Activated naive CD4-positive, alpha-beta T cell treated with anti-CD3 and anti-CD28 coated beads for 36 hours (primary cell): Measurements from ENCODE around the gene XRCC5. TPM values are rescaled to one million over a fixed set of nuclear protein-coding genes. Genes with fewer than 3 reads are reported as not detected.
A peak's percentile ranks its signal among the peaks of the same experiment; 100 is the strongest.

Experiments used
- CTCF ChIA-PET: fragments of 350-600 bp; sonication (Branson Sonifier 250); formaldehyde crosslinking; loops from one replicate; lab custom pipeline; 2021; ENCODE audit warnings: antibody characterized with exemption; lab: Charles Lee
- DNase-seq: peaks from one replicate; pipeline ENCODE4 v3.0.0-alpha.2; 2020
- H3K27ac Mint-ChIP-seq: one replicate; pipeline ENCODE4 v1.8.0; 2021; ENCODE audit warnings: mild to moderate bottlenecking, mixed read lengths
- H3K27me3 Mint-ChIP-seq: one replicate; pipeline ENCODE4 v1.8.0; 2021; ENCODE audit warnings: low read depth, mixed read lengths
- H3K36me3 Mint-ChIP-seq: one replicate; pipeline ENCODE4 v1.8.0; 2021; ENCODE audit warnings: low read depth, mixed read lengths
- H3K4me1 Mint-ChIP-seq: one replicate; pipeline ENCODE4 v1.8.0; 2021; ENCODE audit warnings: low read depth, mixed read lengths
- H3K4me3 Mint-ChIP-seq: one replicate; pipeline ENCODE4 v1.8.0; 2021; ENCODE audit warnings: mild to moderate bottlenecking, moderate library complexity, mixed read lengths
- H3K9me3 Mint-ChIP-seq: one replicate; pipeline ENCODE4 v1.8.0; 2021; ENCODE audit warnings: mixed read lengths
- intact Hi-C: fragments of 100-400 bp; cut with micrococcal nuclease; formaldehyde crosslinking; loops from one replicate; pipeline ENCODE4 v1.15.1; 2023
- total RNA-seq, 2 experiments: library from RNA; stranded (reverse); gene quantifications; one replicate each; pipeline ENCODE4 v1.2.3, GENCODE V29; 2021

Gene XRCC5
- total RNA-seq, 2 experiments from 2014 or later: 486 to 495 TPM

DNA sequence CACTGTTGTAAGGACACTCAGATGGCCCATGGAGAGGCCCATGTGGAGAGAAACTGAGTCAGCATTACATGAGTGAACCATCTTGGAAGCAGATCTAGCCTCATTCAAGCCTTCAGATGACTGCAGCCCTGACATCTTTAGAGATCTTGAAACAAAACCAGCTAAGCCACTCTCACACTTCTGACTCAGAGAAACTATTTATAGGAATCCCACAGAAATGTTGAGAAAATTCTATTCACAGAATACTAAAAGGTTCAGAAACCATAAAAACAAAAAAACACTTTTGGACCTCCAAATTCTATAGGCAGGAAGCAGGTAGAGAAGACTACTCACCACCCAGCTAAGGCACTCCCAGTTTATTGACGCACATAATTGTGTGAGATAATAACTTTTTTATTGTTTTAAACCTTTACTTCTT is 18.8 kb upstream of the XRCC5 start:
- Mint-ChIP-seq H3K36me3 (no peaks in the 10 kb centered on the region), H3K9me3 (no peaks in the 10 kb centered on the region), H3K27ac (peak overlapping the region; percentile 62), H3K27me3 (no peaks in the 10 kb centered on the region), H3K4me3 (no peak overlapping the region), H3K4me1 (peaks cover 34% of the 10 kb centered on the region)
- intact Hi-C loops: no loop called here
- peak; percentile 30 for DNase-seq
- CTCF ChIA-PET: interaction anchor here (3.0 to 3.8 kb wide), 2 partner anchors 18 to 24 kb away, joined by 12 to 15 read pairs; partner anchors contain the start of gene XRCC5

DNA sequence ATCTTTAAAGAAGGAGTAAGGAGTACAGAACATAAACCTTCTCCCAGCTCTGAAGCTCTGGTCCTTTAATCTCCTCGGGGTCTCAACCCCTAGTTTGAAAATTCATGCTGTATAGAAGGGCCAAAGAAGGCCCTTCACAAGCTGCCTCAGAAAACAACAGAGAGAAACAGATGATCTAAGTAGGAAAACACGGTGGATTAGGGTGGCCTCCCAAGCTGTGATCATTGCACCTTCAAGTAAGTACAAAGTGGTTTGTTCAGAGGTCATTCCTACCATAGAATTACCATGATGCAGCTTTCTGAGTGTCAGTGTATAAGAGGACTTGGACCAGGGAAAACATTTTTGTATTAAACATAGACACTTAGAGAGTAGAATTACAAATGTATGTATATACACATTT is 16.5 kb upstream of the XRCC5 start:
- Mint-ChIP-seq H3K4me3 (no peak overlapping the region), H3K27me3 (no peaks in the 10 kb centered on the region), H3K27ac (no peak overlapping the region), H3K9me3 (no peaks in the 10 kb centered on the region), H3K4me1 (peaks cover 21% of the 10 kb centered on the region), H3K36me3 (no peaks in the 10 kb centered on the region)
- CTCF ChIA-PET: interaction anchor here (0.9 to 3.8 kb wide), 5 partner anchors 8 to 34 kb away, joined by 3 to 15 read pairs (median 4); partner anchors contain the start of gene XRCC5
- DNase-seq: no peak
- intact Hi-C loops: no loop called here

DNA sequence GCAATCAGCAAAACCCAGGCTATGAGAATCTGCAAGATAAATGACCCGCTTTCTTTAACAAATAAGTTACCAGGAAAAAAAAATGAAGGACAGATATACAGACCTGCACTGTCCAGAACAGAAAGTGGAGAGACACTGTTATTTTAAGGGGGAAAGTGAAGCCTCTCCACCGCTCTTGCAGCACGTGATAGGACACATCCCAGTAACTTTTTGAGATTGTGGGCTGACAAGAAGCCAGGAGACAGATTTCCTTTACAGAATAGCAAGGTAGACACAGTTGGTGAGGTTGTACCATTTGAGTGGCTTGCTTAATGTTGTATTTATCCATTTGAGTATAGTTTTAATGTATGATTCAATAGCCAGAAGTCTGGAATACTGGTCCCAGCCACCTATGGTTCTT is 14.4 kb upstream of the XRCC5 start:
- DNase-seq: no peak
- intact Hi-C loops: no loop called here
- Mint-ChIP-seq H3K9me3 (no peaks in the 10 kb centered on the region), H3K27ac (no peak overlapping the region), H3K36me3 (no peaks in the 10 kb centered on the region), H3K4me1 (peaks cover 16% of the 10 kb centered on the region), H3K27me3 (no peaks in the 10 kb centered on the region), H3K4me3 (no peak overlapping the region)
- CTCF ChIA-PET: interaction anchor here (1.6 to 1.7 kb wide), 2 partner anchors 15 to 20 kb away, joined by 5 read pairs; no protein-coding TSS in a partner anchor

DNA sequence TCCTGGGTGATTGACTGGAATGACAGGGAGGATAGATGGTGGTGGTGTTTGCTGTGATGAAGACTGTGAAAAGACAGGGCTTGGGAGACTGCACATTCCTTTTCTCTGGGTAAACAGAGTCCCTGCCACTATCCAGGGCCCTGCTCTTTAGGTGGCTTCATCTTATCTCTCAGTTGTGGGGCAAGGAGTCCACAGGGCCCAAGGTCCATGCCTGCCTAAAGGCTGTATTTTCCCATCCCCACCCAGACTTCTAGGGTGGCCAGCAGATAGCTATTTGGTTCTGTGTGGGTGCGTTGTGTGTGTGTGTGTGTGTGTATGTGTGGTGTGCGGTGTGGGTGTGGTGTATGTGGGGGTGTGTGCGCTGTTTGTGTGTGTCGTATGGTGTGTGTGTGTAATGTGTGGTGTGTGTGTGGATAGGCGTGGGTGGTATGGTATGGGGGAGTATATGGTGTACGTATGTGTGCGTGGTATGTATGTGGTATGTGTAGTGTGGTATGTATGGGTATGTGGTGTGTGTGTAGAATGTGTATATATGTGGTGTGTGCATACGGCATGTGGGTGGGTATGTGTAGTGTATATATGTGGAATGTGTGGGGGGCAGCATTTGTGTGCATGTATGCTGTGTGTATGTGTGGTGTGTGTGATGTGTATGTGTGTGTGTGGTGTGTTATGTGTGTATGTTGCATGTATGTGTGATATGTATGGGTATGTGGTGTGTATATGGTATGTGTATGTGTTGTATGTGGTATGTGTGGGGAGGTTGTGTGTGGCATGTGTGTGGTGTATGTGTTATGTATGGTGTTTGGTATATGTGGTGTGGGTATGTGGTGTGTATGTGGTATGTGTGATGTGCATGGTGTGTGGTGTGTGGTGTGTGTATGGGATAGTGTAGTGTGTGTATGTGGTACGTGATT is 10.5 kb upstream of the XRCC5 start:
- Mint-ChIP-seq H3K36me3 (no peaks in the 10 kb centered on the region), H3K4me1 (no peaks in the 10 kb centered on the region), H3K4me3 (no peak overlapping the region), H3K27me3 (no peaks in the 10 kb centered on the region), H3K9me3 (no peaks in the 10 kb centered on the region), H3K27ac (no peak overlapping the region)
- no peak for DNase-seq
- CTCF ChIA-PET: no interaction called here
- intact Hi-C loops: no loop called here

GRCh38 chr2:216101109-216101508 is 8.0 kb upstream of the XRCC5 start:
- Mint-ChIP-seq H3K4me3 (no peak overlapping the region), H3K36me3 (no peaks in the 10 kb centered on the region), H3K27me3 (no peaks in the 10 kb centered on the region), H3K4me1 (no peaks in the 10 kb centered on the region), H3K9me3 (no peaks in the 10 kb centered on the region), H3K27ac (no peak overlapping the region)
- intact Hi-C loops: no loop called here
- CTCF ChIA-PET: interaction anchor here (1.3 kb wide), 1 partner anchor 9 kb away, joined by 8 read pairs; no protein-coding TSS in a partner anchor
- no peak for DNase-seq

GRCh38 chr2:216103213-216103612 is 5.9 kb upstream of the XRCC5 start:
- no peak overlapping the region for H3K4me3 Mint-ChIP-seq
- intact Hi-C loops: no loop called here
- H3K36me3 Mint-ChIP-seq: no peaks in the 10 kb centered on the region
- H3K9me3 Mint-ChIP-seq: no peaks in the 10 kb centered on the region
- H3K4me1 Mint-ChIP-seq: no peaks in the 10 kb centered on the region
- CTCF ChIA-PET: no interaction called here
- no peaks in the 10 kb centered on the region for H3K27me3 Mint-ChIP-seq
- no peak for DNase-seq
- no peak overlapping the region for H3K27ac Mint-ChIP-seq

GRCh38 chr2:216104691-216105090 is 4.5 kb upstream of the XRCC5 start:
- CTCF ChIA-PET: interaction anchor here (1.2 kb wide), 1 partner anchor 9 kb away, joined by 4 read pairs; no protein-coding TSS in a partner anchor
- Mint-ChIP-seq H3K4me1 (peaks cover 3% of the 10 kb centered on the region), H3K4me3 (no peak overlapping the region), H3K27ac (no peak overlapping the region), H3K27me3 (no peaks in the 10 kb centered on the region), H3K9me3 (no peaks in the 10 kb centered on the region), H3K36me3 (peaks cover 4% of the 10 kb centered on the region)
- intact Hi-C loops: no loop called here
- no peak for DNase-seq

DNA sequence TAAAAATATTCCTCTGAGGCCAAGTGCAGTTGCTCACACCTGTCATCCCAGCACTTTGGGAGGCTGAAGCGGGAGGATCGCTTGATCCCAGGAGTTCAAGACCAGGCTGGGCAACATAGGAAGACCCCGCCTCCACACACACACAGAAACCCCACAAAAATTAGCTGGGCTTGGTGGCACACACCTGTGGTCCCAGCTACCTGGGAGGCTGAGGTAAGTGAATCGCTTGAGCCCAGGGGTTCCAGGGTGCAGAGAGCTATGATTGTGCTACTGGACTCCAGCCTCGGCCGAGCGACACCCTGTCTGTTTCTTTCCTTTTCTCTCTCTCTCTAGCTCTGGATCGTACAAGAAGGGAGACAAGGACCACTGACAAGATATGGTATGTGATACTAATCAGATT is 1.8 kb upstream of the XRCC5 start:
- Mint-ChIP-seq H3K4me1 (peaks cover 25% of the 10 kb centered on the region), H3K4me3 (no peak overlapping the region), H3K9me3 (no peaks in the 10 kb centered on the region), H3K27me3 (no peaks in the 10 kb centered on the region), H3K36me3 (peaks cover 30% of the 10 kb centered on the region), H3K27ac (peak overlapping the region; percentile 43)
- DNase-seq: no peak
- intact Hi-C loops: no loop called here
- CTCF ChIA-PET: interaction anchor here (0.9 to 4.6 kb wide), 7 partner anchors 16 to 297 kb away, joined by 3 to 33 read pairs (median 4); no protein-coding TSS in a partner anchor

- peaks cover 33% of the 10 kb centered on the region for H3K36me3 Mint-ChIP-seq
- peak overlapping the region; percentile 43 for H3K27ac Mint-ChIP-seq
- no peaks in the 10 kb centered on the region for H3K9me3 Mint-ChIP-seq
- H3K4me3 Mint-ChIP-seq: no peak overlapping the region
- no peak for DNase-seq
- peaks cover 30% of the 10 kb centered on the region for H3K4me1 Mint-ChIP-seq
- intact Hi-C loops: loop anchor here (2.0 kb wide), 2 partner anchors 241 to 367 kb away; no protein-coding TSS in a partner anchor
- CTCF ChIA-PET: interaction anchor here (1.0 to 4.6 kb wide), 8 partner anchors 11 to 296 kb away, joined by 3 to 33 read pairs (median 4); no protein-coding TSS in a partner anchor
- H3K27me3 Mint-ChIP-seq: no peaks in the 10 kb centered on the region
Measured at GRCh38 chr2:216107760-216108159, 1.4 kb upstream of the XRCC5 start.

DNA sequence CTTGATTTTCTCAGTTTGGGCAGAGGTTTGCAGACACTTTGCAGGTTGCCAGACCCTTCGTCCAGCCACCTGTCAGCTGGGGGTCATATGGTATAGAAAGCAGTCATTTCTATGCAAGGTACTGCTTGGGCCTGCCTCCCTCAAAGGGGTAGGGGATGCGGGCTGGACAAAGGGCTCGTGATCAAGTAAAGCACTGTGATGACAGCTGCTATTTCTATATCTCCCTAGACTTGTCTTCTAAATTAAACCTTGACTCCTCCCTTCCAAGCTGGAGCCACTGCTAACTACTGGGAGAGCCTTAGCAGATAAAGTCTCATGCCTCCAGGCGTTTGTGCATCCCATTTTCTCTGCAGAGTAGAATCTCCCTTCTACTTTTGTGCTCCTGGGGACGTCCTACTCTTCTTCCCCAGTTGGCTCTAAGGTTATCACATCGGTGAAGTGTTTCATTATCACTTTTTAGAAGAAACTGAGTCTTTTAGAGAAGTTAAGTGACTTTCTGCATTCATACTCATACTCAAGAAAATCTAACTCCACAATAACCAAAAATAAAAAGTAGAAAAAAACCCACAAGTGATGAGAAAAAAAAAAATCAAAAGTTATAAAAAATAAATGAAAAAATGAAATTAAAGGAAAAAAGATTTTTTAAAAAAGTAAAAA is 710 bp upstream of the XRCC5 start:
- CTCF ChIA-PET: interaction anchor here (0.7 to 4.6 kb wide), 12 partner anchors 11 to 699 kb away, joined by 3 to 33 read pairs (median 8); partner anchors contain the start of gene SMARCAL1
- intact Hi-C loops: loop anchor here (2.0 kb wide), 2 partner anchors 240 to 366 kb away; no protein-coding TSS in a partner anchor
- Mint-ChIP-seq H3K27me3 (no peaks in the 10 kb centered on the region), H3K4me3 (peak overlapping the region; percentile 100), H3K27ac (peak overlapping the region; percentile 99), H3K4me1 (peaks cover 36% of the 10 kb centered on the region), H3K9me3 (no peaks in the 10 kb centered on the region), H3K36me3 (peaks cover 40% of the 10 kb centered on the region)
- DNase-seq: no peak

- intact Hi-C loops: loop anchor here (1.0 to 2.0 kb wide), 14 partner anchors 22 to 799 kb away; partner anchors contain the start of genes RPL37A and SMARCAL1
- peak overlapping the region; percentile 100 for H3K4me3 Mint-ChIP-seq
- H3K4me1 Mint-ChIP-seq: peaks cover 53% of the 10 kb centered on the region
- H3K27ac Mint-ChIP-seq: peak overlapping the region; percentile 99
- H3K9me3 Mint-ChIP-seq: no peaks in the 10 kb centered on the region
- CTCF ChIA-PET: interaction anchor here (0.9 to 4.6 kb wide), 26 partner anchors 9 to 302 kb away, joined by 3 to 33 read pairs (median 5); partner anchors contain the start of genes PECR, SMARCAL1 and TMEM169
- H3K27me3 Mint-ChIP-seq: no peaks in the 10 kb centered on the region
- DNase-seq: no peak
- H3K36me3 Mint-ChIP-seq: peaks cover 55% of the 10 kb centered on the region
Measured at GRCh38 chr2:216109962-216110614, 940 bp downstream of the XRCC5 start.
